H1 (cell line): ENCODE data around the gene TMEM17. TPM values are rescaled to one million over a fixed set of nuclear protein-coding genes. Genes with fewer than 3 reads are reported as not detected.

Experiments
- BRCA1 ChIP-seq: IDR thresholded peaks from 2 replicates; pipeline ENCODE4 v1.6.1; 2012; ENCODE audit warnings: low read depth, low read length, improper control_type of control experiment
- KDM4A ChIP-seq: IDR thresholded peaks from one replicate; pipeline ENCODE4 v1.7.1; 2012; ENCODE audit warnings: low read depth, mild to moderate bottlenecking, moderate library complexity, low read length, inconsistent platforms; ENCODE audit not compliant: severe bottlenecking
- PHF8 ChIP-seq: fragments of 200-600 bp; sonication (generic); conservative IDR thresholded peaks from 2 replicates; pipeline ENCODE4 v1.7.1; 2012; ENCODE audit warnings: low read depth, mild to moderate bottlenecking, inconsistent platforms, low read length, moderate library complexity
- RFX5 ChIP-seq: IDR thresholded peaks from 2 replicates; pipeline ENCODE4 v1.6.1; 2011; ENCODE audit warnings: low read depth, low read length, improper control_type of control experiment, borderline replicate concordance
- SAP30 ChIP-seq: fragments of 300-600 bp; sonication (generic); IDR thresholded peaks from 2 replicates; pipeline ENCODE4 v1.7.1; 2012; ENCODE audit warnings: low read length, moderate library complexity, mild to moderate bottlenecking, inconsistent platforms; ENCODE audit not compliant: insufficient read depth, insufficient replicate concordance
- TCF12 ChIP-seq: IDR thresholded peaks from 2 replicates; pipeline ENCODE4 v1.6.1; 2011; ENCODE audit warnings: low read depth, mild to moderate bottlenecking, low read length
- polyA plus RNA-seq, 7 experiments: library from polyadenylated mRNA; depleted of rRNA in 3 of 7; stranded (reverse) in 5 of 7; unstranded in 2 of 7; fragments of >200 nt in 5 of 7; fragments of 200-250 nt in 2 of 7; gene quantifications; 1 replicate in 5 of 7; 2 replicates in 1 of 7; 4 replicates in 1 of 7; pipeline versions ENCODE4 v1.2.1 to v1.2.3, GENCODE V29; 2011 to 2013; ENCODE audit warnings: missing spikeins in 2 of 7, mixed read lengths in 2 of 7
- total RNA-seq: library from RNA; stranded (reverse); fragmentation: NEBNext Ultra II Directional; extraction: Animal tissue kit (Norgen Biotek cat#: 25700); gene quantifications from 2 replicates; pipeline ENCODE4 v1.2.1, GENCODE V29; 2021
- TF ChIP-seq, protein P1 (sequence below): IDR thresholded peaks from 2 replicates; pipeline ENCODE4 v1.6.1; 2012; ENCODE audit warnings: low read length, inconsistent platforms

TMEM17 gene
- total and polyA plus RNA-seq, 2 of the 8 experiments (the other 6 are each of a cell fraction or from before 2014, with no cell fraction given): 0.69 to 1.2 TPM

- no peak for TF ChIP-seq BRCA1
- TF ChIP-seq SAP30: no peak
- TF ChIP-seq, protein P1, sequence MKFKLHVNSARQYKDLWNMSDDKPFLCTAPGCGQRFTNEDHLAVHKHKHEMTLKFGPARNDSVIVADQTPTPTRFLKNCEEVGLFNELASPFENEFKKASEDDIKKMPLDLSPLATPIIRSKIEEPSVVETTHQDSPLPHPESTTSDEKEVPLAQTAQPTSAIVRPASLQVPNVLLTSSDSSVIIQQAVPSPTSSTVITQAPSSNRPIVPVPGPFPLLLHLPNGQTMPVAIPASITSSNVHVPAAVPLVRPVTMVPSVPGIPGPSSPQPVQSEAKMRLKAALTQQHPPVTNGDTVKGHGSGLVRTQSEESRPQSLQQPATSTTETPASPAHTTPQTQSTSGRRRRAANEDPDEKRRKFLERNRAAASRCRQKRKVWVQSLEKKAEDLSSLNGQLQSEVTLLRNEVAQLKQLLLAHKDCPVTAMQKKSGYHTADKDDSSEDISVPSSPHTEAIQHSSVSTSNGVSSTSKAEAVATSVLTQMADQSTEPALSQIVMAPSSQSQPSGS: no peak
- no peak for TF ChIP-seq TCF12
- no peak for TF ChIP-seq PHF8
- TF ChIP-seq KDM4A: no peak
- no peak for TF ChIP-seq RFX5
These were observed 28.4 kb downstream of the TMEM17 start (continued) for GRCh38 chr2:62477573-62477972.
